ENCODE results near the gene PER2.

DNA sequence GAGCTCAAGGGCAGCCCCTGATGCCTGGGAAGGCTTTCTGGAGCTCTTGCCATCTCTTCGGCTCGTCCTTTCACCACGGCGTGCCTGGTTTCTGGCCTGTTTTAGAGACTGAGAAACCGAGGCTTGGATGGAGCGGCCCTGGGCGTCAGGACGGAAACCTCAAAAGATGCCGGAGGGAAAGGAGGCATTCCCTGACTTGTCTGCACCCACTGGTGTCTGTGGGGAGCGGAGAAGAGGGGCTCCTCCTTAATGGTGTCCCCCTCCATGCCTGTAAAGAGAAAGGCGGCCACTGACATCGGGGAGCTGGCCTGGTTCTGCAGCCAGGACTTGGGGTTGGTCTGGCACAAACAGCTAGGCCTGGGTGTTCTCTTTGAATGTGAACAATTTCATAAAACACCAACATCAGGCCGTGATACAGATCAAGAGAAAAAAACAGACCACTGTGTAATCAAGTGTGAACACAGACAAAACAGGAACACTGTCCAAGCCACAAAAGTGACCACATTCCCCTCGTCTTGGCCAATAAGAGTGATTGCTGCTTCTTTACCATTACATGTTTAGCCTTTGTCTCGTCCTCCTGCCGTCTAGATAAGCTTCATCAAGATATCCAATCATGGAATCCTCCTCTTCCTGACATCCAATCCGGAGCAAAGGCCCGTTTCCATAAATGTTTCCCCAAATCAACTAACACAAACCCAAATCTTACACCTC, 84.3 kb downstream of the PER2 start:
- no peak for TF ChIP-seq POLR2A (IDR thresholded peaks at IDR 0.05; ENCODE audit: low read length)
- TF ChIP-seq, protein P1, sequence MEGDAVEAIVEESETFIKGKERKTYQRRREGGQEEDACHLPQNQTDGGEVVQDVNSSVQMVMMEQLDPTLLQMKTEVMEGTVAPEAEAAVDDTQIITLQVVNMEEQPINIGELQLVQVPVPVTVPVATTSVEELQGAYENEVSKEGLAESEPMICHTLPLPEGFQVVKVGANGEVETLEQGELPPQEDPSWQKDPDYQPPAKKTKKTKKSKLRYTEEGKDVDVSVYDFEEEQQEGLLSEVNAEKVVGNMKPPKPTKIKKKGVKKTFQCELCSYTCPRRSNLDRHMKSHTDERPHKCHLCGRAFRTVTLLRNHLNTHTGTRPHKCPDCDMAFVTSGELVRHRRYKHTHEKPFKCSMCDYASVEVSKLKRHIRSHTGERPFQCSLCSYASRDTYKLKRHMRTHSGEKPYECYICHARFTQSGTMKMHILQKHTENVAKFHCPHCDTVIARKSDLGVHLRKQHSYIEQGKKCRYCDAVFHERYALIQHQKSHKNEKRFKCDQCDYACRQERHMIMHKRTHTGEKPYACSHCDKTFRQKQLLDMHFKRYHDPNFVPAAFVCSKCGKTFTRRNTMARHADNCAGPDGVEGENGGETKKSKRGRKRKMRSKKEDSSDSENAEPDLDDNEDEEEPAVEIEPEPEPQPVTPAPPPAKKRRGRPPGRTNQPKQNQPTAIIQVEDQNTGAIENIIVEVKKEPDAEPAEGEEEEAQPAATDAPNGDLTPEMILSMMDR (IDR thresholded peaks at IDR 0.05) = no peak
- no peak for TF ChIP-seq JUN (IDR thresholded peaks at IDR 0.05)
- TF ChIP-seq EP300 (IDR thresholded peaks at IDR 0.05) = no peak
- no peak for TF ChIP-seq RAD21 (conservative IDR thresholded peaks at IDR 0.05 in 1 of 2, IDR thresholded peaks at IDR 0.05 in 1 of 2)
- TF ChIP-seq RCOR1 (IDR thresholded peaks at IDR 0.05; ENCODE audit: low read depth, low read length) = no peak
- TF ChIP-seq MAX (IDR thresholded peaks at IDR 0.05) = no peak
- TF ChIP-seq SMC3 (IDR thresholded peaks at IDR 0.05) = no peak
- no peak for TF ChIP-seq MAZ (IDR thresholded peaks at IDR 0.05; ENCODE audit: borderline replicate concordance, low read depth, low read length)
- TF ChIP-seq FOXS1 (CRISPR knock-in tag; IDR thresholded peaks at IDR 0.05) = no peak
- TF ChIP-seq CHD2 (IDR thresholded peaks at IDR 0.05; ENCODE audit: low read length, partially characterized antibody) = no peak

Data from A549 (cell line).